Ramos (cell line): ENCODE data around the gene MEGF6.

ENCODE experiments used
- in situ Hi-C: fragments of 300-500 bp; cut with MboI; formaldehyde crosslinking; loops from one replicate; pipeline ENCODE4 v1.14.3; 2022; ENCODE audit warnings: low sequenced_read_pairs; ENCODE audit not compliant: unreplicated experiment

MEGF6 gene

DNA sequence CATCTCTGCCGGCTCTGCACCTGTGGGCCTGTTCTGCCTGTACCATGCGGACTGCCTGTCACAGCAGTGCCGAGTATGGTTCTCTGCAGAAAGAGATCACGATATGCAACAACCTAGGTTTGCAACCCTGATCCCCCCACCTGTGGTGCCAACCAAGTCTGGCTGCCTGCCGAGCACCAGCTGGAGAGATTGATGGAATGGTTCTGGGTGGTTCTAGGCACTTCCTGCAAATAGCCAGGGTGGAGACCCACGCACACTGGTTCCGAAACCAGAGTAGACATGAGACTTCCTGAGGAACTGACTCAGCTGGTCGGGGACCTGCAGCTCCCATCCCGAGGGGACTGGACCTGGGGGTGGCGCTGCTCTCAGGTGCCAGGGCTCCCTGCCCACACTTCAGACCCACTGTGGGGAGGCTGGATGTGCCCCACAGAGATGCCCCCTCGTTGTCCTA, 18.9 kb upstream of the MEGF6 start:
- in situ Hi-C loops: no loop called here

DNA sequence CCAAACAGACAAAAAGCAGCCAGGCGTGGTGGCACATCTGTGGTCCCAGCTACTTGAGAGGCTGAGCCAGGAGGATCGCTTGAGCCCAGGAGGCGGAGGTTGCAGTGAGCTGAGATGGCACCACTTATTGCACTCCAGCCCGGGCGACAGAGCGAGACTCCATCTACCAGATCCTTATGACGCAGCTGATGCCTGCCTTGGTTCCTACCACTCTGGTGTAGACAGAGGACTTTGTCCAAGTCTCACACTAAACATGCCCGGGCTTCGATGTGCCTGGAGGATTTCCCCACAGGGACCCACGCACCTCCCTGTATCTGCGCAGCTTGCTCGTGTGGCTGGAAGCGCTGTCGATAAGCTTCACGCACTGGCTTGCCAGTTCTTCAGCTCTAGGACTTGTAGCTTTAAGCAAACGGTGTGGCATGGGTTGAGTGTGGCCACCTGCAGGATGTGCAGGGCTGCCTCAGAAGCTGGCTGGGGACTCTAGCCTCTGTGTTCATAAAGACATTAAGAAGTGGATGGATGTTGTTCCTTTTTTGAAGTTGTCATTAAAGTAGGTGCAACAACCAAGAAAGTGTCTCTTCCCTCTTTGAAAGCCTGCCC, 18.4 kb upstream of the MEGF6 start:
- in situ Hi-C loops: loop anchor here (10.0 kb wide), 1 partner anchor 95 kb away; no protein-coding TSS in a partner anchor

DNA sequence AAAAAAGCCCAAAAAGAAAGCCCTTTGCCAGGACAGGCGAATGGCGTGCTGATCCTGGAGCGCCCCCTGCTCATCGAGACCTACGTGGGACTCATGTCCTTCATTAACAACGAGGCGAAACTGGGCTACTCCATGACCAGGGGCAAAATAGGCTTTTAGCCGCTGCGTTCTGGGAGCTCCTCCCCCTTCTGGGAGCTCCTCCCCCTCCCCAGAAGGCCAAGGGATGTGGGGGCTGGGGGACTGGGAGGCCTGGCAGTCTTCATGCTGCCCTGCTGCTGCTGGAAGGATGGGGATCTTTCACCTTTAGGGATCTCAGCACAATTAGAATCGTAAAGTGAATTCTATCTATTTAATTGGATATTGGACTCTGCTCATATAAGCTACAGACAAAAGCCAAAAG, 17.1 kb upstream of the MEGF6 start:
- in situ Hi-C loops: loop anchor here (10.0 kb wide), 1 partner anchor 96 kb away; no protein-coding TSS in a partner anchor

DNA sequence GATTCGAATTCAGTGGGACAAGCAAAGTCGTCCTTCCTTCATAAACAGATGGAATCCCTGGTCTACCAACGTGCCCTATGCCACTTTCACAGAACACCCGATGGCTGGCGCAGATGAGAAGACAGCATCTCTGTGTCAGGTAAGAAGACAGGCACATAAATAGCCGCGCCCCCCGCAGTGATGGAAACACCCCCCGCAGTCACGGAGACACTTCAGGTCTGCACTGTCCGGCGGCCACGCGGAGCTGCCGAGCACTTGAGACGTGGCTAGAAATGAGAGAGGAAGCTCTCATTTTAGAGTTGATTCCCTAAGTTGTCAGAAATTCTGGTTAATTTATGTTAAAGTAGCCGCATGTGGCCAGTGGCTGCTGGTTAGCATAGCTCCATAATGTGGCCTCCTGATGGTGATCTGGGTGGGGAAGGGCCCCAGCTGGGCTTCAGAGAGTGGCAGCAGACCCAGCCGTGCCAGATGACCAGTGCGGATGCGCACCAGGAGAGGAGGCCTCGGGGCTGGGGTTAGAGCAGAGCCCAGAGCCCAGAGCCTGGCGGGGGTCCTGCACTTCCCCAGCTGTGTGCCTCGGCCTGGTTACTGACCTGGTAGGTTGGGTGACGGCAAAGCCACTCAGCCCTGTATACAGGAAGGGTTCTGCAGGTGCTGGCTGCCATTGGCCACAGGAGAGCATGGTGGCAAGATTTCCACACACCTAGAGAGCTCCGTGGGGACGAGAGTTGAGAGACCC, 16.4 kb upstream of the MEGF6 start:
- in situ Hi-C loops: loop anchor here (10.0 kb wide), 1 partner anchor 97 kb away; no protein-coding TSS in a partner anchor

DNA sequence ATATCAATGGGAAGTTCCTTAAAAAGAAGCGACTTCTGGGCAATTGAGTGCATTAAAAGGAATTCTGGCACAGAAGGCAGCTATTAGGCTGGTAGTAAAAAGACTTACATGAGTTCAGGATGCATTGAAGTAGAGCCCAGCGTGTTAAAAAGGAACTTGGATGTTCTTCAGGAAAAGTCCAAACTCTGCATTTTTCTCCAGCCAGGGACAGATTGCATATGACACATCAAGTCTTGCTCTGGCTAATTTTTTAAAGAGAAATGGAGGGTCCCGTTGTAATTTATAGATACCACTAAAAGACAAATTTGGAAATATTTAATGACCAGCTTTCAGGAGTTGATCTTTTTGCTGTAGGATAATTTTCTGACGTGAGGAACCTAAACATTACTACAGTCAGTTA, 14.7 kb upstream of the MEGF6 start:
- in situ Hi-C loops: loop anchor here (10.0 kb wide), 1 partner anchor 99 kb away; no protein-coding TSS in a partner anchor

DNA sequence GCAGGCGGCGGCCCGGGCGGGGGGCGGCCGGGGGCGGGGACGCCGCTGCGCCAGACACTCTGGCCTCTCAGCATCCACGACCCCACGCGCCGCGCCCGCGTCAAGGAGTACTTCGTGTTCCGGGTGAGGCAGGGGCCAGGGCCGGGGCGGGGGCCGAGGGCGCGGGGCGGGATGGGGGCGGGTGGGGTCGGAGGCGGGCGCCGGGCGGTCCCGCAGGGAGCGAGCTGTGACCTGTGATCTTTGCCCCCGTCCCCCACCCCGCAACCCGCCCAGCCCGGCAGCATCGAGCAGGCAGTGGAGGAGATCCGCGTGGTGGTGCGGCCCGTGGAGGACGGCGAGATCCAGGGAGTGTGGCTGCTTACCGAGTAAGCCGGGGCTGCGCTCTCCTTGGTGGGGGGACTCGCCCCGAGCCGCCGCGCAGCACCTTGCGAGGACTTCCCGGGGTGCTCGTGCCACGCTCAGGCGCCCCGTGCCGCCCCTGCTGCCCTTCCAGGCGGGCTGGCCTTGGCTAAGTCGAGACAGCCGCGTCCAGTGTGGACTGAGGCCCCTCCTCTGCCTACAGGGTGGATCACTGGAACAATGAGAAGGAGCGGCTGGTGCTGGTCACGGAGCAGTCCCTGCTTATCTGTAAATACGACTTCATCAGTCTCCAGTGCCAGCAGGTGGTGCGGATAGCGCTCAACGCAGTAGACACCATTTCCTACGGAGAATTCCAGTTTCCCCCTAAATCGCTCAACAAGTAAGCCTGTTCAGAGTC, 14.0 kb upstream of the MEGF6 start:
- in situ Hi-C loops: loop anchor here (10.0 kb wide), 1 partner anchor 99 kb away; no protein-coding TSS in a partner anchor

DNA sequence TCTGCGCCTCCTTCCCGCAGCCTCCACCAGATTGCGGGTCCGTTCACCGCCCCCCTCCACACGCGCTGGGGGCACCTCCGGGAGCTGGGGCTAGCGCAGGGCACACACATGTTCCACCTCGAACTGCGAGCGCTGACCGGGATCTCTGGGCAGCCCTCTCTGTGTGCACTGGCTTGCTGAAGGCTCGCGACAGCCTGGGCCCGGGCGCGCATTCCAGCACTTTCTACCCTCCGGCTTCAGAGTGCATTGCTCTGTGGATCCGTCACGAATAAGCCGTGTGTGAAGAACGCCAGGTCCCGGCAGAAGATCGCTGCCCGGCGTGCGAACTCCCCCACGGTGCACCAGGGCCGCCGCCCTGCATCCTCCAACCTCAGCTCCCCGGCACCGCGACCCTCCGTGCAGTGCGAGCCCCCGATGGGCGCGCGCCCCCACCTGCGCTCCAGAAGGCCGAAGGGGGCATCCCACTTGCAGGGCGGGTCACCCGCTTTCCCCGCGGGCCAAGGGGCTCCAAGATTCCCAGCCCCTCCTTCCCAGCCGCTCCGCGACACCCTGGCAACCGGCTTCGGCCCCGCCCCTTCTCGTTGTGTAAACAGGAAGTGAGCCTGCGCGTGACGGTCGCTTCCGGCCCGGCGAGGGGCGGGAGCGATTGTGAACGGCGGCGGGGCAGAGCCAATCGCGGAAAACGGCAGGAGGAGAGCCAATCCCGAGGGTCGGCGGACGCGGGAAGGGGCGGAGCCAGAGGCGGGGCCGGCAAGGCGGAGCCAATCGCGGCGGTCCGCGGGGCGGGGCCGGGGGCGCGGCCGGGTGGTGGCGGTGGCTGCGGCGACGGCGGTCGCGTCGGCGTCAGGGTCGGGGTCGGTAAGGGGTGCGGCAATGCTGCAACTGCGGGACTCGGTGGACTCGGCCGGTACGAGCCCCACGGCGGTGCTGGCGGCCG, 13.2 kb upstream of the MEGF6 start, which contains the start of gene TPRG1L:
Gene TPRG1L (plus strand): TSS at position 816 of the 937 bp plus-strand sequence. CDS start 58 bp downstream, at position 874.
- in situ Hi-C loops: loop anchor here (5.0 to 10.0 kb wide), 2 partner anchors 57 to 100 kb away; no protein-coding TSS in a partner anchor

DNA sequence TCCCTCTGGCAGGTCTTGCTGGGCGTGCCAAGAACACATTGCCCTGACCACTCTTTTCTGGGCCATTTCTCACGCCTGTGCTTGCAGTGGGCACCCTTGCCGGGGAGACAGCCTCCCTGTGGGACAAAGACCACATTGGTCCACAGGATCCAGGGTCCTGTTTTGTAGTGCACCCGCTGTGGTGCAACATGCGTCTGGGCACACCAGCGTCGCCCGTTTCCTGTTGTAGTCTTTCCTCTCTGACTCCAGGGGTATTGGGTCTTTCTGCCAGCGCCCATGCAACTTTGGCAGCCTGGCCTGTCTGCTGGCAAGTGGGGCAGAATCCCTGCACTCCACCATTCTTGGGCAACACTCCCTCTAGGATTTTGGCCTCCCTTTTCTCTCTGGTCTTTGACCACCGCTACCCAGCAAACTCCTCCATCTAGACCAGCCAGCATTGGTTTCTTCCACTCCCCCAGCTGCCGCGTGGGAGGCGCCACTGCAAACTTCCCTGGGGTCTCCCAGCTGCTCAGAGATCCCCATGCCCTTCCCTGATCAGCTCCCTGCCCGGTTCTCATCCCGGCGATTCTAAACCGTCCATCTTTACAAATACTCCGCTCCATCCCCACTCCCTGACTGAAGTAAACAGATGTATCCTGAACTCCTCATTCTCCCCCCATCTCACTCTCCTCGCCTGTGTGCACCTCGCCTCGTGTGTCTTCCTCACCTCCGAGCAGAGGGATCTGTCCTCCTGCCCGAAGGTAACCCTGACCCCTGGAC, 12.3 kb upstream of the MEGF6 start:
- in situ Hi-C loops: loop anchor here (5.0 to 10.0 kb wide), 2 partner anchors 56 to 101 kb away; no protein-coding TSS in a partner anchor

DNA sequence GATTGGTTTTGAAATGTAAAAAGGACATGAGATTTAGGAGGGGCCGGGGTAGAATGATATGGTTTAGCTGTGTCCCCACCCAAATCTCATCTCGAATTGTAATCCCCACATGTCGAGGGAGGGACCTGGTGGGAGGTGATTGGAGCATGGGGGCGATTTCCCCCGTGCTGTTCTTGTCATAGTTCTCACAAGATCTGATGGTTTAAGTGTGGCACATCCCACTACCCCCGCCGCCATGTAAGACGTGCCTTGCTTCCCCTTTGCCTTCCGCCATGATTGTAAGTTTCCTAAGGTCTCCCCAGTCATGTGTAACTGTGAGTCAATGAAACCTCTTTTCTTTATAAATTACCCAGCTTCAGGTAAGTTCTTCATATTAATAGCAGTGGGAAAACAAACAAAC, 10.8 kb upstream of the MEGF6 start:
- in situ Hi-C loops: loop anchor here (5.0 to 10.0 kb wide), 2 partner anchors 55 to 103 kb away; no protein-coding TSS in a partner anchor

DNA sequence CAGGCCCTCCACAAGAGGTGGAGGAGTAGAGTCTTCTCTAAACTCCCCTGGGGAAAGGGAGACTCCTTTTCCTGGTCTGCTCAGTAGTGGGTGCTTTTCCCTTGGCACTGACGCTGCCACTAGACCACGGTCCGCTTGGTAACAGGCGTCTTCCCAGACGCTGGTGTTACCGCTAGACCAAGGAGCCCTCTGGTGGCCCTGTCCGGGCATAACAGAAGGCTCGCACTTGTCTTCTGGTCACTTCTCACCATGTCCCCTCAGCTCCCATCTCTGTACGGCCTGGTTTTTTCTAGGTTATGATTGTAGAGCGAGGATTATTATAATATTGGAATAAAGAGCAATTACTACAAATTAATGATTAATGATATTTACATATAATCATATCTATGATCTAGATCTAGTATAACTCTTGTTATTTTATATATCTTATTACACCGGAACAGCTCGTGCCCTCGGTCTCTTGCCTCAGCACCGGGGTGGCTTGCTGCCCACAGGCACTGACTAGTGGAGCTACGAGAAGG, 9.9 kb upstream of the MEGF6 start:
- in situ Hi-C loops: loop anchor here (5.0 to 10.0 kb wide), 2 partner anchors 54 to 104 kb away; no protein-coding TSS in a partner anchor

DNA sequence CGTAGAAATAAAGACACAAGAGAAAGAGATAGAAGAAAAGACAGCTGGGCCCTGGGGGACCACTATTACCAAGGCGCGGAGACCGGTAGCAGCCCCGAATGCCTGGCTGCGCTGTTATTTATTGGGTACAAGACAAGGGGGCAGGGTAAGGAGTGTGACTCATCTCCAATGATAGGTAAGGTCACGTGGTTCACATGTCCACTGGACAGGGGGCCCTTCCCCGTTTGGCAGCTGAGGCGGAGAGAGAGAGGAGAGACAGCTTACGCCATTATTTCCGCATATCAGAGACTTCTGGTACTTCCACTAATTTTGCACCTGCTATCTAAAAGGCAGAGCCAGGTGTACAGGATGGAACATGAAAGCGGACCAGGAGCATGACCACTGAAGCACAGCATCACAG, 9.4 kb upstream of the MEGF6 start:
- in situ Hi-C loops: loop anchor here (5.0 to 10.0 kb wide), 2 partner anchors 53 to 104 kb away; no protein-coding TSS in a partner anchor

DNA sequence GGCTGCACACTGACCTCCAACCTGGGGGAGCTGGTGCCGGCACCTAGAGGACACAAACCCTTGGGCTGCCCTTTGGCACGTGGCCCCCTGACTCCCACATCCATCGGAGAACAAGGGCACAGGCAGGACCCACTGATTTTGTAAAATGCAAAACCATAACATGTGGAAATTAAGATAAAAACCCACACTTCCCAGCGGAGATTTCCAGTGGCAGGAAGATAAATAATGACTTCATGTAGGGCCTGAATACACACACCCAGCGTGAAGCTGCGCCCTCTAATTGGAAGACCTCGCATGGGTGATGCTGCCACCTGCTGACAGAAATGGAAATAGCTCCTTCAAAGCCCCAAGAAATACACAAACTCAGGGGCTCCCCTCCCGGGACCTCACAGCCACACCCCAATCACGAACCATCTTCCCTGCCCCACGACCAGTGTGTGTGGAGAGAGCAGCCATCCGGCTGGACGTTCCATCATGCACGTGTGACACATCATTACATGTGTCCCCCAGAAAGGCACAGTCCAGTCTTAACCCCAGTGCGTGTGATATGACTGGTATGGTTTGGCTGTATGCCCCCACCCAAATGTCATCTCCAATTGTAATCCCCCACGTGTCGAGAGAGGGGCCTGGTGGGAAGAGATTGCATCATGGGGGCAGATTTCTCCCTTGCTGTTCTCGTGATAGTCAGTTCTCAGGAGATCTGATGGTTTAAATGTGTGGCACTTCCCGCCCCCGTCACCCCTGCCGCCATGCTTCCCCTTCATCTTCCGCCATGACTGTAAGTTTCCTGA, 7.8 kb upstream of the MEGF6 start:
- in situ Hi-C loops: no loop called here

DNA sequence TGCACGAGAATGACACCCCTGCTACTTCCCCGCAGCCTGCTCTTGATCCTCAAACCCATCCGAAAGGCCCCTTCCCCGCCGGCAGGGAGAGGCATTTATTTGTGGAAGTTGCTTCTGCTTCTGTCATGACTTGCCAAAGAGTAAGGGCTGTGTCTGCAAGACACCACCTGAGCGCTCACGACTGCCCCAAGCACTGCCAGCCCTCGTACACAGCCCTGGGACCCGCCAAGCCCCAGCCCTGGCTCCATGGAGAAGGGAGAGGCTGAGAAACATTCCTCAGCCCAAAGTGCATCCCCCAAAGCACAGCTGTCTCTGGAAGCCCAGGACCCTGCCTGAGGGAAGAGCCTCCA, 7.2 kb upstream of the MEGF6 start:
- in situ Hi-C loops: no loop called here

DNA sequence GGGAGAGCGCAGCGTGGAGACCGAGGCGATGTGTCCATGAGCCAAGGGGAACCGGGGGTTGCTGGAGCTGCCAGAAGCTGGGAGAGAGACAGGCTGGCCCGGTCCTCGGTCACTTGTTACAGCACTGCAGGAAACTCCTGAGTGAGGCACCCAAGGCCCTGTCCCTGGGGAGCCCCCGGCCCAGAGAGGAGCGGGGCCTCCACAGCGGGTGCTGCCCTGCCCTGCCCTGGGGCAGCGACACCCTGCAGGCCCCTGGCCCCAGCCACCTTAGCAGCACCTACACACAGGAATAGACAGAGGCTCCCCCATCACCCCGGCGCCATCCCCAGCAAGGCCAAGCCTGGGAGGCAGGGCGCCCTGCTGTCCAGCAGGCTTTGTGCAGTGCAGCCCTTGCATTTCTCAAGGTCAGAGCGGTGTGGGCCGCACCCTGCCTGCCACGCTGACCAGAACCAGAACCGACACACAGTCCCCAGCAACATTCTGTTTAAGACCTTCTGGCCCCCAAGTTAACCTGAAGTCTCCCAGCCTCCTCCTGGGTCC, 6.6 kb upstream of the MEGF6 start:
- in situ Hi-C loops: no loop called here

DNA sequence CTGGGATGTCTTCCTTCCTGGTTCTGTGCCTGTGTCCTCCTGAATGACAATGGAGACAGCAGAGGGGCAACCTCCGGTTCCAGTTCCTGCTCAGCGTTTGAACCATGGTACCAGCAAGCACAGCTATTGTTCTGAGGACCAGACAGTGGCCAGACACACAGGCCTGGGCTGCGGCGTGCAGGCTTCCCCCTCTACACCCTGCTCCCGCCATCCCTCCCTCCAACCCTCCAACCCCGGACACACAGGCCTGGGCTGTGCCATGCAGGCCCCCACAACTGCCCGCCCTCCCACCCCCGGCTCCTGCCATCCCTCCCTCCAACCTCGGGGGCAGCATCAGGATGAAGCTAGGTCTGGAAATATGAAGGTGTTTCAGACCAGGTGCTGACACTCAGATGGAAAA, 5.6 kb upstream of the MEGF6 start:
- in situ Hi-C loops: no loop called here

DNA sequence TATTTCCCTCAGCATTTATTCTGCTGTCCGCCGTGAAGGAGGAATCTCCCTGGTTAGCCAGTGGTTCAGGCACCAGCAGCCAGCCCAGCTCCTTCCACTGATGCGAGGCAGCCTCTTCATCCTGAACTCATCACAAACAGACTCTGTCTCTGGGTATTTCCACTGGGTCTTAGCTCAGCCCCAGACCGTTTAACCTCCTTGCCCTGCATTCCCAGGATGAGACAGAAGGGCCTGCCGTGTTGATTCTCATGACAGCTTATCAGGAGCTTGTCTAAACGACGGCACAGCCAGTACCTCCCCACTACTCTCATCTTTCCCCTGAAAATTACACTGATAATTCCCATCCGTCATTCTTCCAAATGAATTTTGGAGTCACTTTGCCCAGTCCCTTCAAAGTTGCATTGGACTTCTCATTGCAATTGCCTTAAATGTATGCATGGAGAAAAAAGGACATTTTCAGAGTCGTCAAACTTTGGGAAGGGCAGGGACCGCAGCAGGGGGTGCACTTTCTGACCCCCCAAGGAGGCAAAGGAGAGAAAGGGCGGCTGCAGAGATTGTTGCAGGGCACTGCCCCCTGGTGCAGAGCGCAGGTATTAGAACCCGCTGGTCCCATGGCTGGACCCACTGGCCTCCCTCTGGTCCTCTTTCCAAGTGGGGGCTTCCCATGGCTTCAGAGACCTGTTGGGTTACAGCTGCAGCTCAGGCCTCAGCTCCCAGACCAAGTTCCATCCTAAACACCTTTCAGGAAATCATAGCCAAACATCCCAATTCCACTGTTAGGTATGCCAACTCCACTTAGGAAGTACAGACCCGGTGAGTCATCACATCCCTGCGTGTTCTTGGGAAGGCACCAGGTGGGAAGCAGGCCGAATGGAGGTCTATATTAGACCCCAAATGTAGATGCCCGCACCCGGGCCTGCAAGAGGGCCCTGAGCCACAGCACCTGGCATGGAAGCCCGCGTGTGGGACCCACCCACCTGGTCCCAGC, 3.7 kb upstream of the MEGF6 start:
- in situ Hi-C loops: no loop called here
